CD14-positive monocyte (primary cell): ENCODE data around the gene EXOC2. TPM values are rescaled to one million over a fixed set of nuclear protein-coding genes. Genes with fewer than 3 reads are reported as not detected.

Source experiments
- DNase-seq, 3 donors: peaks; one replicate each; pipeline ENCODE4 v3.0.0-alpha.2; 2011 to 2022
- H2AFZ ChIP-seq: 2 replicates; pipeline ENCODE4 v1.6.0; 2012; ENCODE audit warnings: mild to moderate bottlenecking, low read depth, low read length, inconsistent platforms; ENCODE audit not compliant: insufficient read depth, poor library complexity, severe bottlenecking
- H3K27ac ChIP-seq, 2 donors: 1 replicate in 1 of 2; 2 replicates in 1 of 2; pipeline ENCODE4 v1.5.1; 2012 to 2013; ENCODE audit warnings: low read length in 2 of 2, control low read depth in 1 of 2, inconsistent platforms in 1 of 2, low read depth in 1 of 2, mild to moderate bottlenecking in 1 of 2
- H3K27me3 ChIP-seq, 2 donors: one replicate each; pipeline versions ENCODE4 v1.6.0 to v1.6.1; 2011 to 2013; ENCODE audit warnings: low read length in 2 of 2; ENCODE audit not compliant: control insufficient read depth in 2 of 2, insufficient read depth in 2 of 2
- H3K36me3 ChIP-seq, 2 donors: replicated peaks in 1 of 2; 1 replicate in 1 of 2; 2 replicates in 1 of 2; pipeline versions ENCODE4 v1.5.1 to v1.6.1; 2012 to 2013; ENCODE audit warnings: low read length in 2 of 2, control low read depth in 1 of 2, inconsistent platforms in 1 of 2, mild to moderate bottlenecking in 1 of 2; ENCODE audit not compliant: insufficient read depth in 2 of 2, control insufficient read depth in 1 of 2
- H3K4me1 ChIP-seq, 2 donors: 1 replicate in 1 of 2; 2 replicates in 1 of 2; pipeline versions ENCODE4 v1.5.1 to v1.6.1; 2012 to 2013; ENCODE audit warnings: low read length in 2 of 2, control low read depth in 1 of 2, inconsistent platforms in 1 of 2, mild to moderate bottlenecking in 1 of 2, moderate library complexity in 1 of 2; ENCODE audit not compliant: insufficient read depth in 2 of 2, control insufficient read depth in 1 of 2
- H3K4me2 ChIP-seq: replicated peaks from 2 replicates; pipeline ENCODE3; 2012; ENCODE audit warnings: low read length, moderate library complexity, mild to moderate bottlenecking; ENCODE audit not compliant: poor library complexity, severe bottlenecking; ENCODE audit errors: extremely low read depth
- H3K4me3 ChIP-seq, 3 experiments: fragments of 200-600 bp in 1 of 3; sonication (generic) in 1 of 3; replicated peaks in 1 of 3; 1 replicate in 2 of 3; 2 replicates in 1 of 3; pipeline ENCODE4 v1.5.1; 2011 to 2013; ENCODE audit warnings: low read length in 3 of 3, mild to moderate bottlenecking in 3 of 3, control low read depth in 2 of 3, low read depth in 2 of 3, inconsistent platforms in 1 of 3, moderate library complexity in 1 of 3
- H3K79me2 ChIP-seq: 2 replicates; pipeline ENCODE4 v1.6.0; 2012; ENCODE audit warnings: mild to moderate bottlenecking, control low read depth, inconsistent platforms, low read length, moderate library complexity; ENCODE audit not compliant: insufficient read depth
- H3K9ac ChIP-seq: 2 replicates; pipeline ENCODE4 v1.6.0; 2017; ENCODE audit warnings: low read length, mild to moderate bottlenecking; ENCODE audit not compliant: insufficient read depth, poor library complexity, severe bottlenecking
- H3K9me3 ChIP-seq, 2 donors: replicated peaks in 1 of 2; 1 replicate in 1 of 2; 2 replicates in 1 of 2; pipeline versions ENCODE4 v1.5.1 to v1.6.1; 2012 to 2013; ENCODE audit warnings: low read length in 2 of 2, control low read depth in 1 of 2; ENCODE audit not compliant: control insufficient read depth in 1 of 2, insufficient read depth in 1 of 2
- H4K20me1 ChIP-seq: 2 replicates; pipeline ENCODE4 v1.6.0; 2012; ENCODE audit warnings: mild to moderate bottlenecking, low read length, control low read depth, moderate library complexity; ENCODE audit not compliant: insufficient read depth
- H3K27ac Mint-ChIP-seq, 7 donors: one replicate each; pipeline ENCODE4 v1.8.0; 2020; ENCODE audit warnings: mild to moderate bottlenecking in 7 of 7, mixed read lengths in 7 of 7, moderate library complexity in 6 of 7, inconsistent platforms in 2 of 7
- H3K27me3 Mint-ChIP-seq, 3 donors: one replicate each; pipeline ENCODE4 v1.8.0; 2021 to 2022; ENCODE audit warnings: low read depth in 3 of 3, mild to moderate bottlenecking in 3 of 3, mixed read lengths in 3 of 3, moderate library complexity in 3 of 3, inconsistent platforms in 1 of 3
- H3K36me3 Mint-ChIP-seq, 2 donors: one replicate each; pipeline ENCODE4 v1.8.0; 2020; ENCODE audit warnings: mixed read lengths in 2 of 2, inconsistent platforms in 1 of 2, mild to moderate bottlenecking in 1 of 2
- H3K4me1 Mint-ChIP-seq: one replicate; pipeline ENCODE4 v1.8.0; 2020; ENCODE audit warnings: mild to moderate bottlenecking, mixed read lengths
- H3K4me3 Mint-ChIP-seq, 2 donors: one replicate each; pipeline ENCODE4 v1.8.0; 2020; ENCODE audit warnings: mild to moderate bottlenecking in 2 of 2, mixed read lengths in 2 of 2, moderate library complexity in 1 of 2
- H3K9me3 Mint-ChIP-seq, 7 donors: one replicate each; pipeline ENCODE4 v1.8.0; 2020 to 2022; ENCODE audit warnings: mixed read lengths in 7 of 7, mild to moderate bottlenecking in 6 of 7, moderate library complexity in 6 of 7, inconsistent platforms in 2 of 7
- CTCF ChIP-seq: fragments of 200-600 bp; IDR thresholded peaks from one replicate; pipeline ENCODE4 v1.8.0; 2022; ENCODE audit warnings: antibody characterized with exemption, mild to moderate bottlenecking
- WGBS: methylation state at CpG from one replicate; pipeline ENCODE4 v1.1.5; 2013; ENCODE audit warnings: missing lambda C conversion rate; ENCODE audit not compliant: insufficient coverage; 5-methylcytosine and 5-hydroxymethylcytosine counted together
- intact Hi-C, 2 donors: fragments of 100-400 bp; cut with micrococcal nuclease; formaldehyde crosslinking; loops; one replicate each; pipeline versions ENCODE4 v1.15.0 to v1.15.1; 2023
- polyA plus RNA-seq, 3 donors: library from polyadenylated mRNA; depleted of rRNA in 1 of 3; unstranded in 2 of 3; stranded (reverse) in 1 of 3; fragments of 300-500 nt in 2 of 3; fragments of >200 nt in 1 of 3; fragmentation: Illumina TruSeq in 2 of 3; gene quantifications; 1 replicate in 2 of 3; 2 replicates in 1 of 3; pipeline ENCODE4 v1.2.3, GENCODE V29; 2012 to 2021

The EXOC2 gene
- polyA plus RNA-seq, 3 donors, result 7.5 to 15.5 (median 12.0) TPM

GRCh38 chr6:528989-529388, 163.9 kb downstream of the EXOC2 start:
- WGBS, result 95% methylated on average over 16 of the region's 18 CpGs
- Histone ChIP-seq H3K9me3 (no peaks in the 10 kb centered on the region), H3K4me2 (no peak overlapping the region), H3K9ac (no peak overlapping the region), H3K4me1 (no peaks in the 10 kb centered on the region), H3K36me3 (peaks cover 6 to 33% of the 10 kb centered on the region in 2 donors), H3K4me3 (no peak overlapping the region), H2AFZ (no peak overlapping the region), H3K27ac (no peak overlapping the region), H3K79me2 (no peaks in the 10 kb centered on the region), H3K27me3 (no peaks in the 10 kb centered on the region), H4K20me1 (no peaks in the 10 kb centered on the region)
- DNase-seq, result no peak
- intact Hi-C loops, result no loop called here
- Mint-ChIP-seq H3K4me3 (no peak overlapping the region), H3K27ac (no peak overlapping the region), H3K36me3 (peaks cover 33 to 45% of the 10 kb centered on the region in 2 donors), H3K4me1 (no peaks in the 10 kb centered on the region), H3K27me3 (peaks cover 0 to 3% (median 0%) of the 10 kb centered on the region in 3 donors), H3K9me3 (no peaks in the 10 kb centered on the region)
- TF ChIP-seq CTCF, result no peak

GRCh38 chr6:527989-528673, 164.8 kb downstream of the EXOC2 start:
- no CpG with 5 or more reads among the region's 8 CpGs for WGBS
- no peak for DNase-seq
- no peaks in the 10 kb centered on the region for H3K9me3 ChIP-seq
- no peaks in the 10 kb centered on the region for H3K27me3 ChIP-seq
- intact Hi-C loops, result no loop called here
- H3K27ac ChIP-seq, result no peak overlapping the region
- Mint-ChIP-seq H3K4me3 (no peak overlapping the region), H3K4me1 (no peaks in the 10 kb centered on the region), H3K9me3 (no peaks in the 10 kb centered on the region), H3K27ac (no peak overlapping the region), H3K36me3 (peaks cover 34 to 46% of the 10 kb centered on the region in 2 donors), H3K27me3 (peaks cover 0 to 3% (median 0%) of the 10 kb centered on the region in 3 donors)
- H3K4me3 ChIP-seq, result no peak overlapping the region
- TF ChIP-seq CTCF, result no peak
- peaks cover 6 to 42% of the 10 kb centered on the region in 2 donors for H3K36me3 ChIP-seq
- H3K4me1 ChIP-seq, result no peaks in the 10 kb centered on the region
- no peaks in the 10 kb centered on the region for H3K79me2 ChIP-seq
- H3K9ac ChIP-seq, result no peak overlapping the region
- no peak overlapping the region for H2AFZ ChIP-seq
- H3K4me2 ChIP-seq, result no peak overlapping the region
- no peaks in the 10 kb centered on the region for H4K20me1 ChIP-seq
